Adrenal gland (tissue), 12 donors: Measurements from ENCODE around the gene MED26. TPM values are rescaled to one million over a fixed set of nuclear protein-coding genes. Genes with fewer than 3 reads are reported as not detected.

Experiments used
- DNase-seq, 7 donors: peaks; one replicate each; pipeline ENCODE4 v3.0.0-alpha.2; 2019 to 2020
- H3K27ac ChIP-seq, 5 donors: fragments of 200-600 bp; sonication (generic) in 4 of 5; 1 replicate in 3 of 5; 2 replicates in 2 of 5; pipeline versions ENCODE4 v1.5.1 to v1.8.0; 2016 to 2020; ENCODE audit warnings: mild to moderate bottlenecking in 1 of 5
- H3K27me3 ChIP-seq: fragments of 200-600 bp; 2 replicates; pipeline ENCODE4 v1.8.0; 2021
- H3K36me3 ChIP-seq, 2 donors: fragments of 200-600 bp; replicated peaks in 1 of 2; 1 replicate in 1 of 2; 2 replicates in 1 of 2; pipeline versions ENCODE4 v1.5.1 to v1.8.0; 2018 to 2022
- H3K4me1 ChIP-seq, 2 donors: fragments of 200-600 bp; replicated peaks in 1 of 2; 1 replicate in 1 of 2; 2 replicates in 1 of 2; pipeline versions ENCODE4 v1.5.1 to v1.8.0; 2018 to 2021
- H3K4me3 ChIP-seq, 4 donors: fragments of 200-600 bp; sonication (generic) in 3 of 4; one replicate each; pipeline ENCODE4 v1.5.1; 2016 to 2018
- H3K9me3 ChIP-seq, 3 donors: fragments of 200-600 bp; sonication (generic) in 1 of 3; replicated peaks in 1 of 3; 1 replicate in 2 of 3; 2 replicates in 1 of 3; pipeline versions ENCODE4 v1.5.1 to v1.8.0; 2016 to 2021
- POLR2A ChIP-seq, 2 donors: fragments of 450-650 bp; IDR thresholded peaks; one replicate each; pipeline ENCODE4 v1.6.1; 2017; ENCODE audit warnings: antibody characterized with exemption in 2 of 2, mild to moderate bottlenecking in 2 of 2, moderate library complexity in 1 of 2
- WGBS, 4 donors: extraction: QIAGEN DNeasy Blood & Tissue Kit in 2 of 4; methylation state at CpG; one replicate each; pipeline versions ENCODE4 v1.1.5 to v1.1.7; 2013 to 2017; 5-methylcytosine and 5-hydroxymethylcytosine counted together
- intact Hi-C, 2 donors: fragments of 100-400 bp; cut with DNase I; formaldehyde crosslinking; loops; one replicate each; pipeline versions ENCODE4 v1.14.1 to v1.15.0; 2022 to 2023
- polyA plus RNA-seq, 3 donors: library from polyadenylated mRNA; stranded (reverse); fragments of 200-250 nt in 2 of 3; fragments of 350-450 nt in 1 of 3; fragmentation: Illumina TruSeq in 1 of 3; extraction: RNeasy Lipid Tissue Mini Kit (QIAGEN cat#74804) in 1 of 3; gene quantifications; one replicate each; pipeline ENCODE4 v1.2.3, GENCODE V29; 2013 to 2014
- total RNA-seq, 9 donors: library from RNA; depleted of rRNA in 4 of 9; stranded (reverse); fragments of >200 nt in 4 of 9; fragments of 120-200 nt in 1 of 9; fragmentation: NEBNext Ultra II Directional in 1 of 9; extraction: Animal tissue kit (Norgen Biotek cat#: 25700) in 1 of 9; gene quantifications; one replicate each; pipeline versions ENCODE4 v1.1.0 to v1.2.4, GENCODE V29; 2013 to 2023
- TF ChIP-seq, protein P1 (sequence below), 6 experiments: fragments of 450-650 bp in 4 of 6; fragments of 200-600 bp in 2 of 6; sonication (generic) in 1 of 6; IDR thresholded peaks; 1 replicate in 5 of 6; 2 replicates in 1 of 6; pipeline versions ENCODE4 v1.5.1 to v1.8.0; 2016 to 2021; ENCODE audit warnings: antibody characterized with exemption in 6 of 6, mild to moderate bottlenecking in 2 of 6, moderate library complexity in 1 of 6
- donor health status: healthy with polysubstance abuse.
- donor health status: Bipolar disorder and iron deficiency.
- donor health status: DM: yes; HTN: yes; CAD: no.
- donor health status: DM: no; HTN: no; CAD: no.
- donor health status: DM: no; HTN: no; CAD: no.
- donor health status: DM: yes; HTN: yes; CAD: no.

The MED26 gene
- total and polyA plus RNA-seq, 12 donors, result 4.6 to 17.3 (median 9.0) TPM

GRCh38 chr19:16595097-16595496 lies 32.9 kb downstream of the MED26 start:
- peaks cover 9 to 47% of the 10 kb centered on the region in 2 donors for H3K4me1 ChIP-seq
- H3K27me3 ChIP-seq, result no peaks in the 10 kb centered on the region
- DNase-seq, result no peak

GRCh38 chr19:16594681-16595091 lies 33.3 kb downstream of the MED26 start:
- 64 to 87% (median 79%) methylated on average over 4 to 5 of the region's 5 CpGs for WGBS, 4 donors
- H3K27ac ChIP-seq, result no peak overlapping the region
- H3K9me3 ChIP-seq, result no peaks in the 10 kb centered on the region
- H3K36me3 ChIP-seq, result no peaks in the 10 kb centered on the region
- intact Hi-C loops, result no loop called here
- DNase-seq, result no peak
- H3K4me3 ChIP-seq, result no peak overlapping the region
- TF ChIP-seq, protein P1, sequence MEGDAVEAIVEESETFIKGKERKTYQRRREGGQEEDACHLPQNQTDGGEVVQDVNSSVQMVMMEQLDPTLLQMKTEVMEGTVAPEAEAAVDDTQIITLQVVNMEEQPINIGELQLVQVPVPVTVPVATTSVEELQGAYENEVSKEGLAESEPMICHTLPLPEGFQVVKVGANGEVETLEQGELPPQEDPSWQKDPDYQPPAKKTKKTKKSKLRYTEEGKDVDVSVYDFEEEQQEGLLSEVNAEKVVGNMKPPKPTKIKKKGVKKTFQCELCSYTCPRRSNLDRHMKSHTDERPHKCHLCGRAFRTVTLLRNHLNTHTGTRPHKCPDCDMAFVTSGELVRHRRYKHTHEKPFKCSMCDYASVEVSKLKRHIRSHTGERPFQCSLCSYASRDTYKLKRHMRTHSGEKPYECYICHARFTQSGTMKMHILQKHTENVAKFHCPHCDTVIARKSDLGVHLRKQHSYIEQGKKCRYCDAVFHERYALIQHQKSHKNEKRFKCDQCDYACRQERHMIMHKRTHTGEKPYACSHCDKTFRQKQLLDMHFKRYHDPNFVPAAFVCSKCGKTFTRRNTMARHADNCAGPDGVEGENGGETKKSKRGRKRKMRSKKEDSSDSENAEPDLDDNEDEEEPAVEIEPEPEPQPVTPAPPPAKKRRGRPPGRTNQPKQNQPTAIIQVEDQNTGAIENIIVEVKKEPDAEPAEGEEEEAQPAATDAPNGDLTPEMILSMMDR (IDR thresholded peaks at IDR 0.05), result no peak
- no peak for TF ChIP-seq POLR2A (IDR thresholded peaks at IDR 0.05)
- peaks cover 13 to 51% of the 10 kb centered on the region in 2 donors for H3K4me1 ChIP-seq
- no peaks in the 10 kb centered on the region for H3K27me3 ChIP-seq

More at GRCh38 chr19:16595097-16595496, 32.9 kb downstream of the MED26 start:
- TF ChIP-seq, protein P1 (IDR thresholded peaks at IDR 0.05), result no peak
- TF ChIP-seq POLR2A (IDR thresholded peaks at IDR 0.05), result no peak
- intact Hi-C loops, result no loop called here
- 87 to 93% (median 88%) methylated on average over 6 to 8 of the region's 8 CpGs for WGBS, 4 donors
- no peak overlapping the region for H3K27ac ChIP-seq
- no peaks in the 10 kb centered on the region for H3K9me3 ChIP-seq
- no peaks in the 10 kb centered on the region for H3K36me3 ChIP-seq
- H3K4me3 ChIP-seq, result no peak overlapping the region

DNA sequence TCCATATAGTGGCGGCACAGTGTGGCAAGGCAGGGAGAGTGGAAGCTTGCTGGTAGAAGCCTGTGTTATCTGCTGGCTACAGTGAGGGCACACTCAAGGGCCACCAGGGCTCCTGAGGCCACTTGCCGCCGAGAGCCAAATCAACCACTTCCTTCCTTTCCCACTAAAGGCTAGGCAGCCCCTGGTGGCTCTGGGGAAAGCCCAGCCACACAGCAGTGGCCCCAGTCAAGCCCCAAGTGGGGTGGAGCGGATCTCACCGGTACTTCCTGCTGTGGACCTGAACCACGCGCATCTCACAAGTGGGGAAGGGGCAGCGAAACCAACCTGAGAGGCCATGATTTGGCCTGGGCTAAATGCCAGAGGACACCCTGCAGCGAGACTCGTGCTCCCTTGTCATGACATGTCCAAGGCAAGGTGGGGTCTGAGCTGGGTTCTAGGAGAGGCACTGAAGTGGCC lies 33.8 kb downstream of the MED26 start:
- Histone ChIP-seq H3K36me3 (no peaks in the 10 kb centered on the region), H3K27me3 (no peaks in the 10 kb centered on the region), H3K4me1 (peaks cover 17 to 56% of the 10 kb centered on the region in 2 donors), H3K9me3 (no peaks in the 10 kb centered on the region), H3K27ac (peak overlapping the region in 1 of 5 donors; percentile 22), H3K4me3 (no peak overlapping the region)
- DNase-seq, result no peak
- TF ChIP-seq, protein P1 (IDR thresholded peaks at IDR 0.05), result peak in 1 of 6 experiments; percentile 2
- no peak for TF ChIP-seq POLR2A (IDR thresholded peaks at IDR 0.05)
- WGBS, 4 donors, result 62 to 85% (median 70%) methylated on average over 6 to 10 of the region's 10 CpGs
- intact Hi-C loops, result no loop called here

- H3K27me3 ChIP-seq, result no peaks in the 10 kb centered on the region
- H3K4me3 ChIP-seq, result no peak overlapping the region
- intact Hi-C loops, result no loop called here
- H3K27ac ChIP-seq, result no peak overlapping the region
- H3K4me1 ChIP-seq, result peaks cover 27 to 62% of the 10 kb centered on the region in 2 donors
- DNase-seq, result no peak
- H3K36me3 ChIP-seq, result no peaks in the 10 kb centered on the region
- no peaks in the 10 kb centered on the region for H3K9me3 ChIP-seq
- 94 to 100% (median 97%) methylated on average over 3 to 4 of the region's 4 CpGs for WGBS, 4 donors
- TF ChIP-seq POLR2A (IDR thresholded peaks at IDR 0.05), result no peak
- TF ChIP-seq, protein P1 (IDR thresholded peaks at IDR 0.05), result no peak
Measured at GRCh38 chr19:16593181-16593580, 34.8 kb downstream of the MED26 start.
